ENCODE data around the gene EHHADH.
A peak's percentile ranks its signal among the peaks of the same experiment; 100 is the strongest.
"Not testable (repeated sequence)": the region's sequence is repeated elsewhere in the genome, so short reads cannot be mapped to it uniquely, and the experiment has no call there.

Gene EHHADH

DNA sequence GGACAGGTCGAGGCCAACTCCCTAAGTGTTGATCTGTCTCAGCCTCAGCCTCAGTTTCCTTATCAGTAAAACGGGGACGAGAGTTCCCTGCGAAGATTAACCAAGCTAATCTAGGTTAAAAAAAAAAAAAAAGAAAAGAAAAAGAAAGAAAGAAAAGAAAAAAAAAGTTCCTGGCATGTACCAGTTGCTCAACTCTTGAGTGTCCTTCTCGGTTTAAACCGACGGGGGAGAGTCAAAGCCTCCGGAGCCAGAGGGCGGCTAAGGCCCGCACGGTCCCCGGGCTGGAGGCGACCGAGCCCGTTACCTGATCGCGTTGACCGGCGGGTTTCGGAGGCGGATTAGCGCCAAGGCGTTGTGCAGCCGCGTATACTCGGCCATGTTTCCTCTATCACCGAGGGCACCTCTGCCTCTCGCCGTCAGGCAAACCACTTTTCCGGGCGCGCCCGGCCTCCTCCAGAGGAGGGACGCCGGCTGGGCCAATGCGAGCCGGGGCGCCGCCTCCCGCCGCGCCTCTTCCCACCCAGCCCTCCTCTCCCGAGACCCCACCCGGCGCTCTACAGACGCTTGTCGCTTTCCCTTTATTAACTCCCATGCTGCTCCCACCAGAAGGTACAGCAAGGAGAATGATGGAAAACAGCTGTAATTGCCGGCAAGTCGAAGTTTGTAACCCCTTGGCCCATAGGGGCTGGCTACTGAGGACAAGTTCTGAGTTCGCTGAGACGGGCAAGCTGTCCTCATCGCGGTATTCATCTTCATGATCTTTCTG, at the start of gene EHHADH:
EHHADH (minus strand) TSS at position 405 of the 766 bp plus-strand sequence; CDS start at position 378, 27 bp downstream.
- DNase-seq: peak; percentile 45

- not testable (repeated sequence) for DNase-seq
These were observed 46.1 kb upstream of the EHHADH start for GRCh38 chr3:185299918-185300426.

- no peak for DNase-seq
These were observed 44.0 kb upstream of the EHHADH start for GRCh38 chr3:185297867-185298266.

DNA sequence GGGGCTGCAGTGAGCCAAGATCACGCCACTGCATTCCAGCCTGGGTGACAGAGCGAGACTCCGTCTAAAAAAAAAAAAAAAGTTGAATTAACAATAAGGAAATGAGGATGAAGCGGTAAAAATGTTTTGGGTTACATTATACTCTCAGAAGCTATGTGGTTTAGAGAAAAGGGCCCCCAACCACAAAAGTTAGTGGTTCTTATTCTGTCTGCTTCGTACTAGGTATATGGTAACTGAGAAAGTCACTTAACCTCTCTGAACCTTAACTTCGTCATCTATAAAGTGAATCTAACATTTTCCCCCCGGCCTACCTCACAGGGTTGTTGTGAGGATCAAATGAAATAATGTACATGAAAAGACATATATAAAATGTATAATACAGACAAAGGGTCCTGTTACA, 38.4 kb upstream of the EHHADH start:
- no peak for DNase-seq

GRCh38 chr3:185290266-185290665, 36.4 kb upstream of the EHHADH start:
- peak; percentile 9 for DNase-seq

DNA sequence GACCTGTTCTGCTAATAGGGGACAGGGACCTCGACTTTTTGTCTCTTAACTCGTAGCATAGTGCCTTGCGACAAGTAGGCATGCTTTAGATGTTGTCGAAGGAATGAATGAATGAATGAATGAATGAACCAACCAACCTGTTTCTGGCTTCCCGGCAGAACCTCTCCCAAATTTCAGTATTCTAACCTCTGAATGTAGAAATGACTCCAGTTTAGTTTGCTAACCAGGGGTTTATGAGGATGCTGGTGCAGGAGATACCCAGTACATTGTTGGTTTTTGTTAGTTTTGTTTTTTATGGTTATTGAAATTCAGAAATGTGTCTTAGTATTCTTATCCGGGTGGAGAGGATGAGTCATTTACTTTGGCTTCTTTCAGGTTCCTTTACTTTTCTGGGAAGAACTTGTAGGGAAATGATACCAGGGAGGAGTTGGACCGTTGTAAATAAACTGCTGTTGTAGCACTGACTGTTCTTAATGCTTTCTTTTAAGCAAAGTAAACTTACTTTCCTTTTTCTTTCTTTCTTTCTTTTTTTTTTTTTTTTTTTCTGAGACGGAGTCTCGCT, 29.6 kb upstream of the EHHADH start:
- no peak for DNase-seq

DNA sequence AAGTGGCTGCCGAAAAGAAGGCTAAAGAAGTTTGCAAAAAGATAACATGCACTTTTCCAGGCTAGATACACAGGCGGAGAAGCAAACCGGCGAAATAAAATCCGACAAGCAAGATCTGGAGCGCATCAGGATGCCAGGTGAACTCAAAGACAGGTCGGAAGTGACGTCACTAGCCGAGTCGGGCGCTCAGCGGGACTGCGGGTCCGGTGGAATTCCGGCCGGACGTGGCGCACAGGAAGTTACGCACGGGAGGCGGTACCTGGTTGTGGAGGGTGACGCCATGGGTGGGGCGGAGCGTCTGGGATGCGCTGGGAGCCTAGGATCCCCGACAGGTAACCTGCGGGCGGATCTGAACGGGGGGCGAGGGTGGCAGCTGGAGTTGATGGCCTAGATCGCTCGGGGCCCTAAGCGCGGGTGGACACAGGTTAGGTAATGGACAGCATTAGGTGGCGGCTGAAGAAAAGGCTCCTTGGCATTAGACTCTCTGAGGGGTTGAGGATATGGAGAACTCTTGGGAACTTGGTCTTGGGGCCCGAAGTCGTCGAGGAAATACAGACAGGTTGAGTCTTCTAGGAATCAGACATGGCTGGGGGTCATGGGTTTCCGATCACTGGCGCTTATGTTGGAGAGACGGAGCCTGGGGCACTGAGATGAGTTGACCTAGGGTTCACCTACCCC, 29.0 kb upstream of the EHHADH start:
- peak; percentile 94 for DNase-seq

- no peak for DNase-seq
These were observed 26.9 kb upstream of the EHHADH start for GRCh38 chr3:185280572-185281365.

GRCh38 chr3:185279587-185280138, 25.8 kb upstream of the EHHADH start:
- DNase-seq: no peak

- DNase-seq: no peak
These were observed 22.6 kb upstream of the EHHADH start for GRCh38 chr3:185276415-185276814.

GRCh38 chr3:185272033-185272432, 18.2 kb upstream of the EHHADH start:
- no peak for DNase-seq

DNA sequence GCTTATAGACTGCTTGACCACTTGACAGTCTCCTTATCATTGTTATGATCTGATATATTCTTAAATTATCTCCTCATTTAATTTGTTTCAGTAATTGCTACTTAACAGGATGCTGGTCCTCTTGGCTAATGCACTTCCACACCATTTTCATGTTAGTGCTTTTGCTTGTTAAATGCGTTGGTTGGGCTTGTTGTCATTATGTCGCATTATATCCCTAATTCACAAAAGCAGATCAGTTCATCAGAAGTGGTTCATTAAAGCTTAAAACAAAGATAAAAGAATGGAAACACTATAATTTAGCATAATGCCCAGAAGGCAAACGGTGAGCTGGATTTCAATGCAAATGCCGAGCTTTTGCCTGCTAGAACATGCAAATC, 17.1 kb upstream of the EHHADH start:
- no peak for DNase-seq

GRCh38 chr3:185270262-185270955, 16.6 kb upstream of the EHHADH start:
- DNase-seq: no peak

- DNase-seq: no peak
These were observed 14.5 kb upstream of the EHHADH start for GRCh38 chr3:185268194-185268962.

- no peak for DNase-seq
These were observed 13.3 kb upstream of the EHHADH start for GRCh38 chr3:185267193-185267592.

DNA sequence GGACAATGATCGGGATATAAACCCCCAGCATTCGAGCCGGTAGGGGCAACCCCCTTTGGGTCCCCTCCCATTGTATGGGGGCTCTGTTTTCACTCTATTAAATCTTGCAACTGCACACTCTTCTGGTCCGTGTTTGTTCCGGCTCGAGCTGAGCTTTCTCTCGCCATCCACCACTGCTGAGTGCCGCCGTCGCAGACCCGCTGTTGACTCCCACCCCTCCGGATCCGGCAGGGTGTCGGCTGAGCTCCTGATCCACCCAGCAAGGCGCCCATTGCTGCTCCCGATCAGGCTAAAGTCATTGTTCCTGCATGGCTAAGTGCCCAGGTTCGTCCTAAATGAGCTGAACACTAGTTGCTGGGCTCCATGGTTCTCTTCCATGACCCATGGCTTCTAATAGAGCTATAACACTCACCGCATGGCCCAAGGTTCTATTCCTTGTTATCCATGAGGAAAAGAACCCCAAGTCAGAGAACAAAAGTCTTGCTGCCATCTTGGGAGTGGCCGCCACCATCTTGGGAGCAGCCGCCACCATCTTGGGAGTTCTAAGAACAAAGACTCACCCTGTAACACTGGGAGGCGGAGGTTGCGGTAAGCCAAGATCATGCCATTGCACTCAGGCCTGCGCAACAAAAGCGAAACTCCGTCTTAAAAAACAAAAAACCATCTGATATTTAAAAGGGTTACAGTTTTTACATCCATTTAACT, 11.2 kb upstream of the EHHADH start:
- no peak for DNase-seq

- no peak for DNase-seq
These were observed 9.6 kb upstream of the EHHADH start for GRCh38 chr3:185263423-185263822.

GRCh38 chr3:185257334-185257733, 3.5 kb upstream of the EHHADH start:
- DNase-seq: no peak

DNA sequence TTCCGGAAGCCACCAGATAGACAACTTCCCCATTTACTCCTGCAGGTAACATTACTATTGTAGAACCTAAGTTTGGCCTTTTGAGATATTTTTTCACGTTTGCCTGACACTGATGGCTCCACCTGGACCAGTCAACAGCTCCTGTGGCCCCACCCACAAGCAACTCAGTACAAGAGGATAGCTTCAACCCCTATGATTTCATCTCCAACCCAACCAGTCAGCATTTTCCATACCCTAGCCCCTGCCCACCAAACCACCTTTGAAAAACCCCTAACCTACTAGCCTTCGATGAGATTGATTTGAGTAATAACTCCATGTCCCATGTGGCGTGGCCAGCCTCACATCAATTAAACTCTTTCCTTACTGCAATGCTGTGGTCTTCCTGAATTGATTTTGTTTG, 950 bp upstream of the EHHADH start:
- no peak for DNase-seq

DNA sequence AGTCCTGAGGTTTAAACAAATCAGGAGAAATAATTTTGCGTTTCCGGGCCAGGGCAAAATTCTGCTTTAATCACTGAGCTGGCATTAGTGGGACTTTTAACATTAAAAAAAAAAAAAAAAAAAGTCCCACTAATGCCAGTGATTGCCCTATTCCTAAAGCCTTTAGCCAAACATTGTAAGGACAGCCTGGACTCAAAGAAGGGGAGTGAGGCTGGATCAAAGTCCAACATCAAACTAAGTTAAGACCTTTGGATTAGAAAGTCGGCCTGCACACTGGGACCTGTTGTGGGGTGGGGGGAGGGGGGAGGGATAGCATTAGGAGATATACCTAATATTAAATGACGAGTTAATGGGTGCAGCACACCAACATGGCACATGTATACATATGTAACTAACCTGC, 716 bp downstream of the EHHADH start:
- not testable (repeated sequence) for DNase-seq

DNA sequence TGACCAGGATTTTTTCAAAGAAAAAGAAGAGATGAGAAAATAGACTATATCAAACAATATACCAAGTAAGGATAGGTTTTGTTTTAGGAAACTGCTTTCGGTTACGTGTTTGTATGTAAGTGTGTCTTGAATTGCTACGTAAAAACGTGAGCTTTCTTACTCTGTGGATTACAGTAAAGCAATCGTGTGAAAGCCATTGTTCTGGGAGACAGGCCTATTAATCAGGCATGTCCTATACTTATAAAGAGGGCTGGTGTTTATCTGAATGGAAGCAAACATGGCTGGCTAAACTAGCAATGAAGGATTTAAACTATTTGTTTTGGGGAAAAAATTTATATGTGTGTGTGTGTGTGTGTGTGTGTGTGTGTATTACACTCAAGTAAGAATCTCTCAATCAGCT, 2.6 kb downstream of the EHHADH start:
- no peak for DNase-seq

Measured in stimulated activated CD4-positive, alpha-beta T cell treated with anti-CD3 and anti-CD28 coated beads, Interleukin-4, amount 100 ng/mL, for 24 hours (primary cell).